HAP-1 (cell line): ENCODE measurements around the gene IRAK1.
"Not testable (repeated sequence)": the region's sequence is repeated elsewhere in the genome, so short reads cannot be mapped to it uniquely, and the experiment has no call there.

Source experiments
- DNase-seq, 2 experiments: peaks; one replicate each; pipeline ENCODE4 v3.0.0-alpha.2; 2016 to 2020; ENCODE audit warnings: low spot score in 2 of 2
- H3K27me3 ChIP-seq: fragments of 250-450 bp; sonication (Bioruptor Pico); 2 replicates; pipeline ENCODE4 v1.5.1; 2020; ENCODE audit warnings: low read depth, mild to moderate bottlenecking, moderate library complexity
- H3K36me3 ChIP-seq: fragments of 250-450 bp; sonication (Bioruptor Pico); replicated peaks from 2 replicates; pipeline ENCODE4 v1.5.1; 2020; ENCODE audit warnings: mild to moderate bottlenecking
- H3K4me1 ChIP-seq: fragments of 250-450 bp; sonication (Bioruptor Pico); 2 replicates; pipeline ENCODE4 v1.5.1; 2020; ENCODE audit warnings: mild to moderate bottlenecking
- H3K4me3 ChIP-seq: fragments of 250-450 bp; sonication (Bioruptor Pico); 2 replicates; pipeline ENCODE4 v1.5.1; 2020; ENCODE audit warnings: mild to moderate bottlenecking, moderate library complexity
- H3K9me3 ChIP-seq: fragments of 250-450 bp; sonication (Bioruptor Pico); 2 replicates; pipeline ENCODE4 v1.5.1; 2020; ENCODE audit warnings: mild to moderate bottlenecking, moderate library complexity
- in situ Hi-C: fragments of 300-500 bp; cut with MboI; formaldehyde crosslinking; loops from 3 replicates; pipeline ENCODE4 v1.14.3; 2020; ENCODE audit warnings: low sequenced_read_pairs, inconsistent platforms, mixed read lengths

IRAK1 gene

DNA sequence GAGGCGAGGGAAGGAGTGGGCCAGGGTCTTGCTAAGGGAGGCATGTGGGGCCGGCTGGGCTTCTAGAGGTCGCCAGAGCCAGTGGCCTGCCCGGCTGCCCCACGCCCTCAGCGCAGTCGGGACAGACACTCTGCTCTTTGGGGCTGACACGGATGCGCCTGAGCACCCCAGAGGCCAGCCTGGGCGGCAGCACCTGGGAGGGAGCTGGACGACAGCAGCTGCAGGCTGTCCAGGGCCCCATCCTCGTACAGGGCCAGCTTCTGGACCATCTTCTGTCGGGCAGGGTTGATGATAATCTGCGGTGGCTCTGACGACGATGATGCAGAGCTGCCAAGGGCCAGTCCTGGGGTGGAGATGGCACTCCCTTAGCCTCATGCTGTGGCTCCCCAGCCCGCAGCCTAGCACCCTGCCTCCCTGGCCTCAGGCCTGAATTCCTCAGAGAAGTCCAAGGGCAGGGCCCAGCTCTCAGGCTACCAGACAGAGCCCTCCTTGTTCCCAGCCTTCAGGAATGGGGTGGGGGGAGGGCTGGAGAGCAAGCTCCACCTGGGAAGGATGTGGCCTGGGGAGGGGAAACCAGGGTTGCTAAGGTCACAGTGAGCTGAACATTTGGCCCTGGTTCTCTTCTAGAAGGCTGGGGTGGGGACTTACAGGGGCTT lies 7.2 kb downstream of the IRAK1 start:
- peaks cover 79% of the 10 kb centered on the region for H3K36me3 ChIP-seq
- H3K4me1 ChIP-seq, result peaks cover 5% of the 10 kb centered on the region; the same call in 1 of the 2 replicates
- no peak for DNase-seq
- no peaks in the 10 kb centered on the region for H3K9me3 ChIP-seq
- in situ Hi-C loops, result loop anchor here (25.0 kb wide), 2 partner anchors 325 to 525 kb away; partner anchors contain the start of genes G6PD and IKBKG
- no peak overlapping the region for H3K4me3 ChIP-seq
- no peaks in the 10 kb centered on the region for H3K27me3 ChIP-seq

DNA sequence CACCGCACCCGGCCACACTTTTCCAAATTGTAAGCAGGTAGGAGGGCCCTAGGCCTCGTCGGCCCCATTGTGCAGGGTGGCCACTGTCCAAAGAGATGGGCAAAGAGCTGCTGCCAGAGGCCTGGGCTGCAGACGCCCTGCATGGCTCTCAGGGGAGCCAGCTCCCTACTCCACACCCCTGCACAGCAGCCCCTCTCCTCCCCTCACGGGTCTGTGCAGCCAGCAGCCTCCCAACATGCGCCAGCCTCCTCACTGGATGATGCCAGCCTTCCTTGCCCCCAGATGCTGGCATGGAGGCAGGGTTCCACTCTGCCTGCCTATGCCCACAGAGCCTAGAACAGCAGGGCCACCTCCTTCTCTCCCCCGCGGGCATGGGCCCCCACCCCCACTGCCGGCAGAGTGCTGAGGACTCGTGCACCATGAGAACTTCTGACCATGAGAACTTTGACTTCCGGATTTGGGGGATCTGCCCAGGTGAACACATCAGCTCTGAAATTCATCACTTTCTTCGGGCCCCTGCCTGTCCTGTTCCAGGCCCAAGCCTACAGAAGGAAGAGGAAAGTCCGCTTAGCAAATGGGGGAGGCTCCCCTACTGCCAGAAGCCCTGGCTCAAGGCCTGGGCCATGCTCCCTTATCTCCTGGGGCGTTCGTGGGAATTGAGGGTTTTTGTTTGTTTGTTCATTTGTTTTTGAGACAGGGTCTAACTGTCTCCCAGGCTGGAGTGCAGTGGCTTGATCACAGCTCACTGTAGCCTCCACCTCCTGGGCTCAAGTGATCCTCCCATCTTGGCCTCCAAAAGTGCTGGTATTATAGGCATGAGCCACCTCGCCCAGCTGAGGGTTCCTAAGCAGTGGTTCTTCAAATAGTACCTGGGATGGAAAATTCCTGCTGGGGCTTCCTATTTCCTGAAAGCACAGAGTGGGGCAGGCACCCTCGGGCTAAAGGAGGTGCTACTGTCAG lies 8.0 kb downstream of the IRAK1 start:
- no peak for DNase-seq
- peaks cover 5% of the 10 kb centered on the region; the same call in 1 of the 2 replicates for H3K4me1 ChIP-seq
- no peak overlapping the region for H3K4me3 ChIP-seq
- no peaks in the 10 kb centered on the region for H3K9me3 ChIP-seq
- no peaks in the 10 kb centered on the region for H3K27me3 ChIP-seq
- in situ Hi-C loops, result loop anchor here (25.0 kb wide), 2 partner anchors 326 to 526 kb away; partner anchors contain the start of genes G6PD and IKBKG
- H3K36me3 ChIP-seq, result peaks cover 71% of the 10 kb centered on the region

DNA sequence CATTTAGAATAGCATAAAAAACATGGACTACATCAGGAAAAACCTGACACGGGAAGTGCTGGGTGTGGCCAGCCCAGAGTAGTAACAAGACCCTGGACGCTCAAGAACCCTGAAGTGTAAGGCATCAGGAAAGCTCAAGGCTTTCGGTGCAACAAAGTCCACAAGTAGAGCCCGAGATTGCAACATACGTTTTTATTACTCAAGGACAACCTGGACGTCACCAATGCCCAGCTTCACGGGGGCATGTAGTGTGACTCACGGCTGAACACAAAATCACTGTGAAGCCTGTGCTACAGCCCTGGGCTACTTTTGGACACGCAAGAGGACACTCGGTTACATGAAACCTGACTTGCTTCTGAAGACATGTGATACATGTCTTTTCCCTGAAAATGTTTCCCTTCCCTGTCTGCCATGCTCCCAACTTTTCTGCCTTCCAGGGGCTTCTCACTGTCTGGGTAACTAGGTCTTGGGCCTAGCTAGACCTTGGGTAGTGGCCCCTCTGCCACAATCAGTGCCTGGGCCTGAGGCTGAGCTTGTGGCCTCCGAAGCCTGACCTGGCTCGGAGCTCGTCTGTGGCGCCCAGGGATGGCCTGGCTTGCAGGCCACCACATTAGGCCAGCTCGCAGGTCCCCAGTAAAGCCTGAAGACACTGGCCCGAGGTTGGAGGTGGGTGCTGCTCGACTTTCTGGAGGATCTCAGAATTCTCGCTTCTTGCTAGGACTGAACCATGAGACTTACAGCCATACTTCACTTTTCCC lies 9.2 kb downstream of the IRAK1 start:
- H3K4me1 ChIP-seq, result peaks cover 5% of the 10 kb centered on the region; the same call in 1 of the 2 replicates
- H3K36me3 ChIP-seq, result peaks cover 64% of the 10 kb centered on the region
- in situ Hi-C loops, result loop anchor here (25.0 kb wide), 2 partner anchors 327 to 527 kb away; partner anchors contain the start of genes G6PD and IKBKG
- DNase-seq, result no peak
- H3K4me3 ChIP-seq, result no peak overlapping the region
- H3K27me3 ChIP-seq, result no peaks in the 10 kb centered on the region
- no peaks in the 10 kb centered on the region for H3K9me3 ChIP-seq

DNA sequence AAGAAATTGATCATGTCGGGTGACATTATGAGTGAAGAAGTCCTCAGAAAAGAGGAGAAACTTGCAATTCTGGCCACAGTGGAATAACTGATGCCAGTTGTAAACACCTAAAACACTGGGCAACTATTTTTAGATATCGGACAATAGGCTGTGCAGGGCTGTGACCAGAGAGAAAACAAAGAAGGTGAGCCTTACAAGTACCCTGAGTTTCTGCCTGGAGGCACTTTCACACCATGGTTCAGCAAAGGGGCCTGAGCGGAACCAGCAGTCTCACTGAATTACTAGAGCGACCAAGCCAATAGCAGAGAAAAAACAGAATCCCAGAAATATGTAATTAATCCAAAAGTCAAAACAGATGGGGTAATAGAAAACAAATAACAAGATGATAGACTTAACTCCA lies 11.2 kb downstream of the IRAK1 start:
- DNase-seq, result peak; percentile 32 to 43
- Histone ChIP-seq H3K36me3 (peaks cover 44% of the 10 kb centered on the region), H3K9me3 (no peaks in the 10 kb centered on the region), H3K4me1 (peaks cover 5% of the 10 kb centered on the region; the same call in 1 of the 2 replicates), H3K27me3 (no peaks in the 10 kb centered on the region), H3K4me3 (no peak overlapping the region)
- in situ Hi-C loops, result loop anchor here (25.0 kb wide), 2 partner anchors 329 to 529 kb away; partner anchors contain the start of genes G6PD and IKBKG

DNA sequence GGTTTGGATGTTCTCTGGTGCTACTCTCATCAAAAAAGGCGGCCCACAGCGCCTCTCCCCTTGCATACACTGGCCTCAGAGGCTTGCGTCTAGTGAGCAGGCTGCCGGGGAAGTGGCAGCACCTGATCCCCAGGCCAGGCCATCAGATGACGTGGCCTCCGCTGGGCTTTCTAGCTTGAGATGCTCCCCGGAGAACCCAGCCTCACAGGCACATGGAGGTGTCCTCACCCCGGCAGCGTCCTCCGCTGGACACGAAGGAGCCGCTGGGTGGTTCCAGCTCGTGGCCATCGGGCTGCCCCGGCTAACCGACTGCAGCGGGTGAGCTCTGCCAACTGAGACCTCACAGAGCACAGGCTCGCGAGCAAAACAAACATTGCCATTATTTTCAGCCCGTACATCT lies 12.8 kb downstream of the IRAK1 start:
- DNase-seq, result no peak
- no peaks in the 10 kb centered on the region for H3K9me3 ChIP-seq
- in situ Hi-C loops, result loop anchor here (25.0 kb wide), 2 partner anchors 330 to 530 kb away; partner anchors contain the start of genes G6PD and IKBKG
- H3K27me3 ChIP-seq, result no peaks in the 10 kb centered on the region
- peaks cover 9% of the 10 kb centered on the region; the same call in 1 of the 2 replicates for H3K4me1 ChIP-seq
- peaks cover 29% of the 10 kb centered on the region for H3K36me3 ChIP-seq
- no peak overlapping the region for H3K4me3 ChIP-seq

DNA sequence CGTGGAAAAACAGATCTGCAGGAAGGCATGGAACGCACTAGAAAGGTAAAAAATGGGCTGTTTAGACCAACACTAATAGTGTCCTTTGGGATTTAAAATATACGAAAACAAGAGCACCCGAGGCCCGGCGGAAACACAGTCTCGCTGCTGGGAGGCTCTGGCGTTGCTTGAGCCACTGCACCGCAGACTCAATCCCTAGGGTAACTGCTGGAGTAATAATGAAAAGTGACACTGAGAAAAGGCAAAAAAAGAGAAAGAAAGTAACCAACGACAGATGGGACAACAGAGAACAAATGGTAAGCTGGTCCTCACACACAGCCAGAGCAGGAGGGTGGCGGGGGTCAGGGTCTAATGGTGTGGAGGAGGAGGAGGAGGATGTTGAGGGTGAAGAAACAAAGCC lies 15.4 kb downstream of the IRAK1 start:
- H3K27me3 ChIP-seq, result no peaks in the 10 kb centered on the region
- in situ Hi-C loops, result loop anchor here (25.0 kb wide), 2 partner anchors 333 to 533 kb away; partner anchors contain the start of genes G6PD and IKBKG
- H3K36me3 ChIP-seq, result peaks cover 8% of the 10 kb centered on the region
- H3K4me1 ChIP-seq, result peaks cover 9% of the 10 kb centered on the region; the same call in 1 of the 2 replicates
- H3K9me3 ChIP-seq, result no peaks in the 10 kb centered on the region
- no peak overlapping the region for H3K4me3 ChIP-seq
- DNase-seq, result no peak

DNA sequence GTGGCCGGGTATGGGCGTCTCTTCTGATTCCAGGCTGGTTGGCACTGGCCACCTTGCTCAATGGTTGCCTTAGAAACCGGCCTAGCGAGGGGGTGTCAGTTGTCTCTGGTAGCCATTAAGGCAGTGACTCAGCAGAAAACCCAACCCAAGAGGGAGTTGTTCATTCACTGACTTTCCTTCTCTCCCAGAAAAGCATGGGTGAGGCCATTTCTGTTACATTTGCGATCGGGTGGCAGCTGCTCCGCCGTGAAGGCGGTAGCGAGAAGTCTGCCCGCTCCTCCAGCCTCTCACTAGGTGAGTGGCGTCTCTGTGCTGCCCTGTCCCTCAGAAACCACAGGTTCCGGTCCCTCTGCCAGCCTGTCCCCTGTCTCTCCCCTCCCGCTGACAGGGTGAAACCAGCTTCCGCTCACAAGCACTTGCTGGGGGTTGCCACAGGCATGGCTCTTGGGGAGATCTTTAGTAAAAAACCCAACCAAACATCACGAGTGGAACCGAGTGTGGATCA lies 17.4 kb downstream of the IRAK1 start:
- H3K36me3 ChIP-seq, result peaks cover 5% of the 10 kb centered on the region
- peaks cover 4% of the 10 kb centered on the region; the same call in 1 of the 2 replicates for H3K4me1 ChIP-seq
- H3K4me3 ChIP-seq, result no peak overlapping the region
- no peaks in the 10 kb centered on the region for H3K27me3 ChIP-seq
- peak in 1 of 2 experiments; percentile 42 for DNase-seq
- no peaks in the 10 kb centered on the region for H3K9me3 ChIP-seq
- in situ Hi-C loops, result loop anchor here (25.0 kb wide), 2 partner anchors 335 to 535 kb away; partner anchors contain the start of genes G6PD and IKBKG

DNA sequence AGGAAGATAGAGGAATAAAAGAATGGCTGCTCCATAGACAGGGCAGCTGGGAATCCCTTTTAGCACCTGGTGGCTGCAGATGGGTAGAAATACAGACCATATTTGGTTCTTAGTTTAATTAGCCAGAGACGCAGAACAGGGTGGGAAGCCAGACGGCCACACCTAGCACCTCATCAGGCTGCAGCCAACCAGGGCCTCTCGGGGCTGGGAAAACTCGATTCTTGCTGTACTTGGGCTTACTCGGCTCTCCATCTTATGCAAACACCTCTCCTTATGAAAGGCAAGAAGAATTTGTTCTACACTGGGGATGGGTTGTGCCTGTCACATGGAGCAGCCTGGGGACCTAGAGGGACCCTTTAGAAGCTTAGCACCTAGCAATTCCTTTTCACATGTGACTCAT lies 19.7 kb downstream of the IRAK1 start:
- DNase-seq, result no peak
- Histone ChIP-seq H3K36me3 (no peaks in the 10 kb centered on the region), H3K9me3 (no peaks in the 10 kb centered on the region), H3K4me3 (no peak overlapping the region), H3K4me1 (peaks cover 4% of the 10 kb centered on the region; the same call in 1 of the 2 replicates), H3K27me3 (no peaks in the 10 kb centered on the region)
- in situ Hi-C loops, result loop anchor here (25.0 kb wide), 2 partner anchors 337 to 537 kb away; partner anchors contain the start of genes G6PD and IKBKG

DNA sequence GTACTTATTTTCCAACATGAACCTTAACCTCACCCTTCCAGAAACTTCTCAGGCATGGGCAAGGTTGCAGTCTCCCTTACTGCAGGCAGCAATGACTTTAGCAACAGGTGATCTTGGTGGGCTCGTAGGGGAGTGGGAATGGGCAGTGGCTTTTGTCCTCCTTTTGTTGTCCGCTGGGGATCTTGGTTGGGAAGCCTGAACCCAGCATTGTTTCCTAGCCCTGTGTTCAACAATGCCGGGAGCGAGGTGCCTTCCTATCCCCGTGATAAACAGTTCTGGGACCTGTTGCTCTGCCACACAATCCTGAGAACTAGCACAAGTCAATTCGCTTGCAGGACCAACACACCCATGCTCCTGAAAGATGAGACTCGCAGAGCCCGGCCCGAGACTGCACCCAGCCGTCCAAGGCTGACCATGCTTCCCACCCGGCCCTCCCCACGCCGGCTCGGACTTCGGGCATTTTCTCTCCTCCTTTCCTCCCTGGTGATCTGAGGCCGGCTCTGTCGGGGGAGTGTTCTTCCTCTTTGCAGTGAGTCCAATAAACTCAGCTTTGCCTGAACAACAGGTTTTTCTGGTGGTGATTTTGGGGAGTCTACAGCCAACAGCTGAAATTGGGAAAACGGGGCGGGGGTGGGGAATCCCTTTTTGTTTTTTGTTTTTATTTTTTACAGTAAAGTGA lies 20.2 kb downstream of the IRAK1 start:
- in situ Hi-C loops, result loop anchor here (25.0 kb wide), 2 partner anchors 338 to 538 kb away; partner anchors contain the start of genes G6PD and IKBKG
- no peaks in the 10 kb centered on the region for H3K36me3 ChIP-seq
- DNase-seq, result no peak
- H3K4me3 ChIP-seq, result no peak overlapping the region
- peaks cover 4% of the 10 kb centered on the region; the same call in 1 of the 2 replicates for H3K4me1 ChIP-seq
- H3K27me3 ChIP-seq, result no peaks in the 10 kb centered on the region
- no peaks in the 10 kb centered on the region for H3K9me3 ChIP-seq

DNA sequence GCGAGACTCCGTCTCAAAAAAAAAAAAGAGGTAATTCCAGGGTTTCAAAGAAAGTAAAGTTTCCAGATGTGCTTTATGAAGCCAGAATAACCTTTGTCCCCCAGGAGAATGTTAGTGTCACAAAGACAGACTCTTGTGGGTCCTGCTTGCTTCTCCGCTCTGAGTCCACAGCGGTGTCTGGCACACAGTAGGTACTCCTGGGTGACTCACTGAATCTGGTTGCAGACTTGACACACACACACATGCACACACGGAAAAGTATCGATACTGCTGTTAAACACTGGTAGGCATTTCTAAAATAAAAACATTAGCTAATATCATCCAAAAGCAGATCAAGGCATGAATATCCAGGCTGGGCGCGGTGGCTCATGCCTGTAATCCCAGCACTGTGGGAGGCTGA lies 24.2 kb downstream of the IRAK1 start:
- in situ Hi-C loops, result no loop called here
- DNase-seq, result no peak
- Histone ChIP-seq H3K4me3 (no peak overlapping the region), H3K27me3 (no peaks in the 10 kb centered on the region), H3K4me1 (no peaks in the 10 kb centered on the region), H3K9me3 (no peaks in the 10 kb centered on the region), H3K36me3 (no peaks in the 10 kb centered on the region)

DNA sequence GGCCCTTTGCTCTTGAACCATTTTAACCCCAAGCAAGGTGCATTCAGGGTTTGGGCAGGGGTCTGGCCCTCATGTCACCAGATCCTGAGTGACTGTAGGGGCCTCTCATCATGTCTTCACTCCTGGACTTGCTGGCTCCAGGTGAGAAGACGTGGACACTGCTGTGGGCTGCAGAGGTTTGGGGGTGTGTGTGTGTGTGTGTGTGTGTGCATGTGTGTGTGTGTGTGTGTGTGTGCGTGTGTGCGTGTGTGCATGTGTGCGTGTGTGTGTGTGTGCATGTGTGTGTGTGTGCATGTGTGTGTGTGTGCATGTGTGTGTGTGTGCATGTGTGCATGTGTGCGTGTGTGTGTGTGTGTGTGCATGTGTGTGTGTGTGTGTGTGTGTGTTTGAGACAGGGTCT lies 25.3 kb downstream of the IRAK1 start:
- DNase-seq, H3K9me3 ChIP-seq, H3K4me3 ChIP-seq, H3K27me3 ChIP-seq, H3K36me3 ChIP-seq, in situ Hi-C loops, H3K4me1 ChIP-seq: not testable (repeated sequence)

DNA sequence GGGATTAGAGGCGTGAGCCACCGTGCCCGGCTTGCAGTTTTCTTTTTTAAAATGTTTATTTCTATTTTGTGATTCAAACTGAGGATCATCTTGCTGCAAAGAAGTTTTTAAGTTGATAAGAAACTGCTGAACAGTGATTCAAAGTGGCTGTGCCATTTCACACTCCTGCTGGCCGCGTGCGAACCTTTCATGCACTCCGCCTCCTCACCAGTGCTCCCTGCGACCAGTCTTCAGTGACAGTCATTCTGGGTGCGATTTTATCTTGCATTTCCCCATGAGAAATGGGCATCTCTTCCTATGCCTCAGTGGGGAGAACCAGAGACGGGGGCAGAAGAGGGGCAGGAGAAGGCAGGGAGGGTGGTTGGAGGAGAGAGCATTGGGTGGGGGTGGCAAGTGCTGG lies 25.7 kb downstream of the IRAK1 start:
- Histone ChIP-seq H3K27me3 (no peaks in the 10 kb centered on the region), H3K4me3 (no peak overlapping the region), H3K9me3 (no peaks in the 10 kb centered on the region), H3K36me3 (no peaks in the 10 kb centered on the region), H3K4me1 (no peaks in the 10 kb centered on the region)
- in situ Hi-C loops, result no loop called here
- DNase-seq, result no peak
